Right lobe of liver (tissue), 4 donors: Measurements from ENCODE around the gene VPS8.

Source experiments
- CTCF ChIP-seq, 4 donors: fragments of 200-600 bp in 3 of 4; fragments of 450-650 bp in 1 of 4; IDR thresholded peaks; one replicate each; pipeline versions ENCODE4 v1.5.1 to v1.8.0; 2016 to 2022; ENCODE audit warnings: antibody characterized with exemption in 4 of 4, mild to moderate bottlenecking in 2 of 4
- POLR2A ChIP-seq: fragments of 450-650 bp; IDR thresholded peaks from one replicate; pipeline ENCODE4 v1.6.1; 2017; ENCODE audit warnings: antibody characterized with exemption, mild to moderate bottlenecking
- donor health status: DM: no; HTN: no; CAD: no.
- donor health status: DM: no; HTN: no; CAD: no.
- donor health status: DM: no; HTN: yes; CAD: no.

GRCh38 chr3:185062191-185062590, 250.2 kb downstream of the VPS8 start:
- TF ChIP-seq CTCF (IDR thresholded peaks at IDR 0.05) (no peak), POLR2A (no peak)
